NCI-H2029 (cell line): ENCODE measurements around the gene TMEM132A.

ENCODE experiments used
- DNase-seq: peaks from one replicate; lab custom pipeline; 2025; lab: John Stamatoyannopoulos, UW

TMEM132A gene, protein sequence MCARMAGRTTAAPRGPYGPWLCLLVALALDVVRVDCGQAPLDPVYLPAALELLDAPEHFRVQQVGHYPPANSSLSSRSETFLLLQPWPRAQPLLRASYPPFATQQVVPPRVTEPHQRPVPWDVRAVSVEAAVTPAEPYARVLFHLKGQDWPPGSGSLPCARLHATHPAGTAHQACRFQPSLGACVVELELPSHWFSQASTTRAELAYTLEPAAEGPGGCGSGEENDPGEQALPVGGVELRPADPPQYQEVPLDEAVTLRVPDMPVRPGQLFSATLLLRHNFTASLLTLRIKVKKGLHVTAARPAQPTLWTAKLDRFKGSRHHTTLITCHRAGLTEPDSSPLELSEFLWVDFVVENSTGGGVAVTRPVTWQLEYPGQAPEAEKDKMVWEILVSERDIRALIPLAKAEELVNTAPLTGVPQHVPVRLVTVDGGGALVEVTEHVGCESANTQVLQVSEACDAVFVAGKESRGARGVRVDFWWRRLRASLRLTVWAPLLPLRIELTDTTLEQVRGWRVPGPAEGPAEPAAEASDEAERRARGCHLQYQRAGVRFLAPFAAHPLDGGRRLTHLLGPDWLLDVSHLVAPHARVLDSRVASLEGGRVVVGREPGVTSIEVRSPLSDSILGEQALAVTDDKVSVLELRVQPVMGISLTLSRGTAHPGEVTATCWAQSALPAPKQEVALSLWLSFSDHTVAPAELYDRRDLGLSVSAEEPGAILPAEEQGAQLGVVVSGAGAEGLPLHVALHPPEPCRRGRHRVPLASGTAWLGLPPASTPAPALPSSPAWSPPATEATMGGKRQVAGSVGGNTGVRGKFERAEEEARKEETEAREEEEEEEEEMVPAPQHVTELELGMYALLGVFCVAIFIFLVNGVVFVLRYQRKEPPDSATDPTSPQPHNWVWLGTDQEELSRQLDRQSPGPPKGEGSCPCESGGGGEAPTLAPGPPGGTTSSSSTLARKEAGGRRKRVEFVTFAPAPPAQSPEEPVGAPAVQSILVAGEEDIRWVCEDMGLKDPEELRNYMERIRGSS

DNA sequence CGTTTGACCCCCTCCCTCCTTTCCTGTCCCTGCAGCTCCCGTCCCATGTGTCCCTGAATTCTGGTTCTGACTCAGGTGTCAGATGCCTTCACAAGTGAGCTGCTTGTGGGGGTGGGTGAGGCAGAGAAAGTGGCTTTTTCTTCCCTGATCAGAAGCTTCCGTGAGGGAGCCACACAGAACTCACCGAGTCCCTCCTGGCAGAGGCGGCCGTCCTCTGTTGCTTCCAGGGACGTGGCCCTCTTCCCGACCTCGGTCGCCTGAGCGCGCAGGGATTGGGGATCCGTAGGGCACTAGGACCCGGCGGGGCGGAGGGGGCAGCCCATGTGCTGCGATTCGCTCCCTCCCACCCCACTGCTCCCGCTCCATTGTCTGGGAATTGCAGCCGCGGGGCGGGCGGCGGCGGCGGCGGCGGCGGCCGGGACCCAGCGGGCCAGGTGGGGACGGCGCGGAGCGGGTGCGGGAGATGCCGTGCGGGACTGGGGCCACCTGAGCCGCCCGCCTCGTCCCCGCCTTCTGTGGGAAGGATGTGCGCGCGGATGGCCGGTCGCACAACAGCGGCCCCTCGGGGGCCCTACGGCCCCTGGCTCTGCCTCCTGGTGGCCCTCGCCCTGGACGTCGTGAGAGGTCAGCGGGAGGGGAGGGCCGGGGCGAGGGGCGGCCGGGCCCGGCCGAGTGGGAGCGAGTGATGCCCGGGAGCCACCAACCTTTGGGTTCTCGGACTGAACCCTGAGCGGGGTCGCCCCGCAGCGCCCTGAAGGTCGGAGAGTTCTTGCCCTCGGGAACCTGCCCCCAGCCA lies at the start of gene TMEM132A:
TMEM132A (plus strand) TSS at position 351 of the 796 bp plus-strand sequence; CDS start at position 525, 174 bp downstream.
- DNase-seq = peak; percentile 63

DNA sequence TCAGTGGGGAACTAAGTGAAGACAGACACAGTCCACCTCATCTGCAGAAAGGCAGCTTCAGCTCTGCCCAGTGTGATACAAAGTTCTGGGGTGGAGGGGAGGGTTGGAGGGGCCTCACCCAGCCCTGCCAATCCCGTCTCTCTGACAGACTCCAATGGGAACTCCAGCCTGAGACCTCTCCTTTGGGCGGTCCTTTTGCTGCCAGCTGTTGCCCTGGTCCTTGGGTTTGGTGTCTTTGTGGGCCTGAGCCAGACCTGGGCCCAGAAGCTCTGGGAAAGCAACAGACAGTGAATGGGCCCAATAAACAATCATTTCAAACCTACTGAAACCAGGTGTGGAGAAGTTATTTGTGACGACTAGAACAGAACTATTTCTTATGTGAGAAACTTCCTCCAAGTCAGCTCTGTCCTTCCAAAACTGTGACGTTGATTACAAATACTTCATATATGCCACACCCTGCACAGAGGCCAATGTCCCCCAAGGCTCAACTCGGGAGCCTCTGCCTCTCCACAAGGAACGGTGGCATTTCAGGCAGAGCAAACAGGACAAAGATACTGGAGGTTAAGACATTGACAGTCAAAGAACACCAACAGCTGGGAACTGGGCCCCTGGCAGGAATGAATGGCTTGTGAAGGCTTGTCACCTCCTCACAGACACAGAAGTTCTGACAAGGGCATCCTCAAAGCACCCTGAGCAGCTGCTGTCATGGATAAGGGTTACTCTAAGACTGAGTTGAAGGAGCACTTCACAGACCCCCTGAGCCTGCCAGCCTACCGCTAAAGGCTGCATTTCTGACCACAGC lies 48.7 kb upstream of the TMEM132A start:
- DNase-seq = no peak

- no peak for DNase-seq
Observed at GRCh38 chr11:60876168-60876485, 48.1 kb upstream of the TMEM132A start.

DNA sequence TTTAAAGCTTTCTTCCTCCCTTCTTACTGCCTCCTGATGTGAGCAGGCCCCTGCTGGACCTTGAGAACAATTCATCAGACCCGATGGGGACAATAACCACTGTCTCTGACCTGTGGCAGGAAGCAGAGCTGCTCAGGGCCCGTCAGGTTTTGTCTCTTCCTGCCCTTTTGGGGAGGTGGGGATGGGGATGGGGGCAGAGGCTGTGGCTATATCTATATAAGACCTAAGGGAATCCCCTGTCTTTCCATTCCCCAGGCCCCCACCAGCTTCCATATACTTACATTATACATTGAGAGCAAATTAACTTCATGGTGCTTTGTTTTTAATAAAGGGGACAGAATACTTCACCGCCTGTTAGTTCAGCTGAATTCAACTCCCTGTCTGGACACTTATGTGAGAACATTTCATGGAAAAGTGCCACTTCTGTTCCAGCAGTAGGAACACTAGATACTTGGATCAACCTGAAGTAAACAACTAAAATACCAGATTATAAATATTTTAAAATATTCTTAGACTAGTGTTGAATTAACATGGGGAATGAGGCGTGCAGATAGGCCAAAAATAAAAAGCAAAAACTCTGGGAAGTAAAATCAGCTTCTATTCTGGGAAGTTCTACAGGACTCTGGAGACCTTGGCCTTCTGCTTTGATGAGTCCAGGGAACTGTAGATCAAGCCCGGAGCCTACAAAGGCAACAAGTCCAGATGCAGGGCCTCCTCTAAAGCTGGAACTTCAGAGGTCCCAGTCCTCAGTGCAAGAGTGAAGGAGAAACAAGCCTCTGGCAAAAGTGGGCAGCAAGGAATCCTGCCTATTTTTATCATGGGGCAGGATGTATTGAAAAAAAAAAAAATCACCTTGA lies 45.8 kb upstream of the TMEM132A start:
- DNase-seq = no peak

DNA sequence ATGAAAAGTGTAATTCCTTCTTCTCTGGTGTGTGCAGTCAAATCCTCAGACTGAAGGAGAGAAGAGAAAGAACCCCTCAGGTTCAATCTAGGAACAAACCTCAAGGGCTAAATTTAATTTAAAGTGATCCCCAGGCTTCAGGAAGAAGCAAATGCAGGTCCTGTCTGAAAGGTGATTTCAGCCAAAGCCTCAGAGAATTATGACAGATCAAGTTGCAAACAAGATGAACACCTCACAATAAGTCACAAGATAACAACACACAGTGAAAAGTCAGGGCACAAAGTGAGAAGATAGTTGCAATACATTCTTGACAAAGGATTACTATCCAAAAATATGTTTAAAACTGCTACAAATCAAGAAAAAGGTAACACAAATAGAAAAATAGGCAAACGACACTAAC lies 45.2 kb upstream of the TMEM132A start:
- DNase-seq = no peak

DNA sequence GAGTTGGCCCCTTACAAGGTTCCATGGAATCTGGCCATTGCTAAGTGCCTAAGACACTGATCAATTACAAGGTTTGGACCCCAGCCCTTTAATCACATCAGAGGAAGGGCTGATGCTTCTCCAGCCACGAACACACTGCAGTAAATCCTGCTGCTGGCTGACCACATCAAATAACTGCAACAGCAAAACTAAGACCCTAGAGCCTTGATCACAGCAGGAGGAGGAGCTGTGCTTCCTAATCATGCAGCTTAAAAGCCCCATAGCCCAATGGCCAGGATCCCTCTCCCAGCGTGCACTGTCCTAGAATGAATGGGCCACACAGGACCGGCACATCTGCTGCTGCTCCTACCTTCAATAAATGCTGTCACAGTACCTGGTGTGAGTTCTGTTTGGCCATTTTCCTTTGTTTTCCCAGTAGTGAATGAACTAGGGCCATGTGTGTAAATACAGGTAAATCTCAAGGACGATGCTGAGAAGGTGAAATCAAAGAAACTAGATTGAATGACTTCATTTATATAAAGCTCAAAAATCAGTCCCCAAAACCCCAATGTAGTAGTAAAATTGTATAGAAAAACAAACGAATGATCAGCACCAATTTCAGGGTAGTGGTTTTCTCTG lies 44.2 kb upstream of the TMEM132A start:
- DNase-seq = no peak

- DNase-seq = peak; percentile 81
Observed at GRCh38 chr11:60880643-60881282, 43.5 kb upstream of the TMEM132A start.

DNA sequence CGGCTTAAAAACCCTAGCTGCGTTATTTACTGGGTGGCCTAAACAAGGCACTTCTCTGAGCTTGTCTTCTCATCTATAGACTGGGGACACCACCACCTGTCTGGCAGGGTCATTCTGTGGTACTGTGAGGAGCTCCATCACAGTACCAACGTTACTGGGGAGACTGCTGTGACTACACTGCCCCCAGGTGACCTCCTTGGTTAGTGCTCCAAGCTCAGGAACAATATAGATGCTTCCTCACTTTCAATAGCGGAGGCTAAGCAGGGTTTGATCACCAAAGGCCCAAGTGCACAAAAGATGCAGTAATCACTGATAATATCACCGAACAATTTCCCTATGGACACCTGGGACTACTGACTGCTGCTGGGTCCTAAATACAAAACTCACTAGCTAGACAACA lies 36.7 kb upstream of the TMEM132A start:
- peak; percentile 74 for DNase-seq

- no peak for DNase-seq
Observed at GRCh38 chr11:60889869-60890311, 34.4 kb upstream of the TMEM132A start.

GRCh38 chr11:60890696-60891095 lies 33.6 kb upstream of the TMEM132A start:
- DNase-seq = no peak

DNA sequence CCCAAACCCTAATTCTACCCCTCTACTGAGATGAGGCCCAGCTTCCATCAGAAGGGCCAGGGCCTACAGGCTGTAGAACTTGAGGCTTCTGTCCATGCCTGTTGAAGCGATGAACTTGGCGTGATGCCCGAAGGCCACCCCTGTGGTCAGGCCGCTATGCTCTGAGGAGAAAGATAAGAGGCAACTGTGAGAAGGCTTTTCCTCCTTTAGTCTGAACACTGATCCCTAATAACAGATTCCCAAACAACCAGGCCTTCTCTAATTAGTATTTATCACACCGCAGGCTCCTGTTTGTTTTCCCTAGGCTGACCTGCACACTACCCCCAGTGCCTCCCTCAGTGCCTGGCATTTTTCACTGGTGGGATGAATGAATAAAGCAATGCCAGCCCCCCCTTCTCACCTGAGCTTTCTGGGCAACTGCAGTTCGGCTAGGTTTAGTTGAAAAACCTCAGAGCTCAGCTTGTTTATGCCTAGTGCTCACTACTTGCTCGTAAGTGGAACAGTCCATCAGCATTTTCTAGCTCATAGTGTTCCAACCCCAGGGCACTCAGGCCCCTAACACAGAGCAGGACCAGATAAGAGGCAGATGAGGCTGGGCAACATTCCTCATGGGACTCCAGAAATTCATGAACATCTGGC lies 33.0 kb upstream of the TMEM132A start:
- no peak for DNase-seq

- no peak for DNase-seq
Observed at GRCh38 chr11:60895687-60896086, 28.6 kb upstream of the TMEM132A start.

- DNase-seq = no peak
Observed at GRCh38 chr11:60897496-60897895, 26.8 kb upstream of the TMEM132A start.

GRCh38 chr11:60899046-60899936 lies 25.0 kb upstream of the TMEM132A start:
- DNase-seq = peak; percentile 36

DNA sequence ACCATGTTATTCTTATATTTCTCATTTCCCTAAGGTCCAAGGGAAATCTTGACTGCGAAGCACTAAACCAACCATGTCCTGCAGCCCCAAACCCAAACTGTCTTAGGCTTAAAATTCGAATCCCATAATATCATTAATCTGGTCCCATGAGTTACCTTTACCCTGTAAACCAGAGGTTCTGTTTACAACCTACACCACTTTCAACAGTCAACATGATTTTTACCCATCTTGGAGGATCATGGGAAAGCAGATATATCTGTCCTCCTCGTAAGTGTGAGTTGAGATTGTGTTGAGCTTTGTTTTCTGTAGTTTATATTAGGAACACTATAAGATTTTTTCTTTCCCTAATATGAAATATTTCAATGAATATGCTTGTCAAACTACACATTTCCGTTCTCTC lies 24.3 kb upstream of the TMEM132A start:
- DNase-seq = no peak

DNA sequence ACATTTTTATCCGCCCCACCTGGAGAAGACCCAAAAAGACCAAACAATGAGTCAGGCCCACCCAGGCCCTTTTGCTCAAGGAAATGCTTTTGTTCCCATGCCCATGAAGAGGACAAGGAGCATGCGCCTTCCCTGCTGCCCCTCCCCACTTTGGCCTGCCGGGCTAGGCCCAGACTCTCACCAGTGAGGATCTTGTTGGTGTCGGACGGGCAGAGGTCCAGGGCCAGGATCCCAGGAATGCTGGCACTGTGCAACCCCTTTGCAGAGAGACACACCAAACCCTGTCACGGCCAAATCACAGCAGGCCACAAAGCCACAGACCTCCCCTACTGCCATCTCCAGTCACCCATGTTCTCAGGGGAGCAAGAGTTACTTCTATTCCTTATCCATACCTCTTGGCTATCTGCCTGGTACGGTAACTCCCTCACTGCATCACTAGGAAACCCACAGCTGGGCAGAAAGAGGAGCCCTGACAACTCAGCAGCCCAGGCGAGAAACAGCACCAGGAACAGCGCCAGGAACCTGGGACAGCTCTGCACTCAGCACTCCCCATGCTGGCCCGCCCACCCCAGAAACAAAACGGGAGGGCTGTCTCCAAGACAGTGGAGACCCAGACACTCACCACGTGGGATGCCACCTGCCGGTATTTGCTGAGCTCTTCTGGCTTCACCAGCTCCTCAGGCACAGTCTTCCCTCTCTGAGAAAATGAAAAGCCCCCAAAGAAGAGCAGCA lies 23.4 kb upstream of the TMEM132A start:
- DNase-seq = no peak

DNA sequence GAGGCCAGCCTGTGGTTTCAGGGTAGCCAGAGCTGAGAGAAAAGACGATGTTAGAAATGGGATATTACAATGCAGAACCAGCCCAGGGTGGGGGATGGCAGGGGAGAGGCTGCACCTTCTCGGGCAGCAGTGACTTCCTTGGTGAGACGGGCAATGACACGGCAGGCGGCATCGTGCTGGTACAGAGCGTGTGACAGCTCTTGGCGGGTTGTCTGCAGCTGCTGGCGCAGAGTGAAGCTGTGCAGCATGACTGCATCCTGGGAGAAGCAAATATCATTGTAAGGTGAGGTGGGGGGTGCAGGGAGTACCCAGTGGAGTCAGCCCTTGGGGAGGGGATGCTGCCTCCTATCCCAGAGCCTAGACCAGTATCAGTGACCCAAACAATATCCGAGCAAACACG lies 21.6 kb upstream of the TMEM132A start:
- no peak for DNase-seq
